ENCODE data around the gene TMEM52. TPM values are rescaled to one million over a fixed set of nuclear protein-coding genes. Genes with fewer than 3 reads are reported as not detected.

The TMEM52 gene
- total and polyA plus RNA-seq, 9 of the 15 experiments (the other 6 are each of a cell fraction or from before 2014, with no cell fraction given), result 0.37 to 22.5 (median 6.8) TPM

DNA sequence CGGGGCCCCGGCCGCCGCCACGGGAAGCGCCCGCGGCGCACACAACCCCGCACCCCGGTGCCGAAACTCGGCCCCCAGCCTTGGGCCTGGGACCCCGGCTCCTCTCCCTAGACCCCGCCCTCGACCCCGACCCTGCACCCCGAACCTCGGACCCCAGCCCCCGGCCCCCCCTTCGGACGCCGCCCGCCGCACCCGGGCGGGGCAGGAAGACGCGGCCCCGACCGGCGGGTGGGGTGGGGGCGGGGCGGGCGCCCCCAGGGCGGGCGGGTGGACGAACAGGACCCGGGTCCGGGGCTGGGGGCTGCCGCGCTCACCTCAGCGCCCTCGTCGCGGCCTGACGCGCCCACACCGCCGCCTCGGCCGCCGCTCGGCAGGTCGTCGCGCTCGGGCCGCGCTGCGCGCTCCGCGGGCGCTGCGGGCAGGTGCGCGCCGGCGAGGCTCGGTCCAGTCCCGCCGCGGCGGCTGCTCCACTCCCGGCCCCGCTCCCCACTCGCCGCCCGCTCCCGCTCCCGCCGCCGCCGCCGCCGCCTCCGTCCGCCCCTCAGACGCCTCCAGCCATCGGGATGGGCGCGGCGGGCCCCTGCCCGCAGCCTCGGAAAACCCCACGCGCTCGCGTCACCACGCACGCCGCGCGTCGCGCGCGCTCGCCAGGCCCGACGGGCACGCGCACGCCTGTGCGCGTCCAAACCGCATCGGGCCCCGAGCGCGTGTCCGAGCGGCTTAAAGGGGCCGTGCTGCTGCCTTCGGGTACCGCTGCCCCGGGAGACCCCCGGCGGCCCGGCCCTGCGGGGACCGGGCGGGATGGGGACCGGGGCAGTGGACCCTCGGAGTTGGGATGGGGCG is 28.4 kb downstream of the TMEM52 start, which contains the start of gene GNB1 (continued):
- peak; percentile 69 for TF ChIP-seq TBP (optimal IDR thresholded peaks at IDR 0.05; ENCODE audit: low read depth, low read length)
- TF ChIP-seq BRD4 (IDR thresholded peaks at IDR 0.05), result no peak
- TF ChIP-seq SOX6 (IDR thresholded peaks at IDR 0.05), result peak; percentile 24; the same call in 1 of the 2 replicates
- peak; percentile 85; the same call in 1 of the 2 replicates for TF ChIP-seq FOXJ2 (tag; IDR thresholded peaks at IDR 0.05)
- 0 out of 2 replicates have a peak, but pooled peaks have one; percentile 11 for TF ChIP-seq ATF1 (CRISPR knock-in tag; IDR thresholded peaks at IDR 0.05)
- TF ChIP-seq ATF1 (tag; IDR thresholded peaks at IDR 0.05), result peak; percentile 92
- TF ChIP-seq, protein P1, sequence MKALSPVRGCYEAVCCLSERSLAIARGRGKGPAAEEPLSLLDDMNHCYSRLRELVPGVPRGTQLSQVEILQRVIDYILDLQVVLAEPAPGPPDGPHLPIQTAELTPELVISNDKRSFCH (CRISPR knock-in tag; IDR thresholded peaks at IDR 0.05), result no peak
- TF ChIP-seq, protein P1 (tag; IDR thresholded peaks at IDR 0.05), result peak; percentile 65; the same call in 1 of the 2 replicates
- TF ChIP-seq YY1 (IDR thresholded peaks at IDR 0.05; ENCODE audit: borderline replicate concordance in 1 of 3, control insufficient read depth in 1 of 3, extremely low read depth in 1 of 3, insufficient read depth in 3 of 3, insufficient read length in 1 of 3, insufficient replicate concordance in 2 of 3, low read depth in 1 of 3, low read length in 2 of 3), result peak; percentile 18 to 87 (median 83)
- peak; percentile 72 for TF ChIP-seq JUND (IDR thresholded peaks at IDR 0.05; ENCODE audit: borderline replicate concordance, low read depth, low read length)
- TF ChIP-seq JUND (tag; IDR thresholded peaks at IDR 0.05; ENCODE audit: borderline replicate concordance, low read depth, low read length), result no peak; the same call in 2 of the 3 replicates
- TF ChIP-seq POLR2B (IDR thresholded peaks at IDR 0.05; ENCODE audit: low read depth, partially characterized antibody), result no peak
- 0 out of 2 replicates have a peak, but pooled peaks have one; percentile 20 for TF ChIP-seq ZKSCAN1 (IDR thresholded peaks at IDR 0.05; ENCODE audit: low read depth, low read length)
- TF ChIP-seq KLF6 (CRISPR knock-in tag; IDR thresholded peaks at IDR 0.05; ENCODE audit: borderline replicate concordance), result 0 out of 2 replicates have a peak, but pooled peaks have one; percentile 54
- TF ChIP-seq, protein P2, sequence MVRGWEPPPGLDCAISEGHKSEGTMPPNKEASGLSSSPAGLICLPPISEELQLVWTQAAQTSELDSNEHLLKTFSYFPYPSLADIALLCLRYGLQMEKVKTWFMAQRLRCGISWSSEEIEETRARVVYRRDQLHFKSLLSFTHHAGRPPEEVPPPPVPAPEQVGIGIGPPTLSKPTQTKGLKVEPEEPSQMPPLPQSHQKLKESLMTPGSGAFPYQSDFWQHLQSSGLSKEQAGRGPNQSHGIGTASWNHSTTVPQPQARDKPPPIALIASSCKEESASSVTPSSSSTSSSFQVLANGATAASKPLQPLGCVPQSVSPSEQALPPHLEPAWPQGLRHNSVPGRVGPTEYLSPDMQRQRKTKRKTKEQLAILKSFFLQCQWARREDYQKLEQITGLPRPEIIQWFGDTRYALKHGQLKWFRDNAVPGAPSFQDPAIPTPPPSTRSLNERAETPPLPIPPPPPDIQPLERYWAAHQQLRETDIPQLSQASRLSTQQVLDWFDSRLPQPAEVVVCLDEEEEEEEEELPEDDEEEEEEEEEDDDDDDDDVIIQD (CRISPR knock-in tag; IDR thresholded peaks at IDR 0.05), result no peak
- TF ChIP-seq DMBX1 (CRISPR knock-in tag; IDR thresholded peaks at IDR 0.05; ENCODE audit: borderline replicate concordance), result peak; percentile 94
- TF ChIP-seq, protein P3, sequence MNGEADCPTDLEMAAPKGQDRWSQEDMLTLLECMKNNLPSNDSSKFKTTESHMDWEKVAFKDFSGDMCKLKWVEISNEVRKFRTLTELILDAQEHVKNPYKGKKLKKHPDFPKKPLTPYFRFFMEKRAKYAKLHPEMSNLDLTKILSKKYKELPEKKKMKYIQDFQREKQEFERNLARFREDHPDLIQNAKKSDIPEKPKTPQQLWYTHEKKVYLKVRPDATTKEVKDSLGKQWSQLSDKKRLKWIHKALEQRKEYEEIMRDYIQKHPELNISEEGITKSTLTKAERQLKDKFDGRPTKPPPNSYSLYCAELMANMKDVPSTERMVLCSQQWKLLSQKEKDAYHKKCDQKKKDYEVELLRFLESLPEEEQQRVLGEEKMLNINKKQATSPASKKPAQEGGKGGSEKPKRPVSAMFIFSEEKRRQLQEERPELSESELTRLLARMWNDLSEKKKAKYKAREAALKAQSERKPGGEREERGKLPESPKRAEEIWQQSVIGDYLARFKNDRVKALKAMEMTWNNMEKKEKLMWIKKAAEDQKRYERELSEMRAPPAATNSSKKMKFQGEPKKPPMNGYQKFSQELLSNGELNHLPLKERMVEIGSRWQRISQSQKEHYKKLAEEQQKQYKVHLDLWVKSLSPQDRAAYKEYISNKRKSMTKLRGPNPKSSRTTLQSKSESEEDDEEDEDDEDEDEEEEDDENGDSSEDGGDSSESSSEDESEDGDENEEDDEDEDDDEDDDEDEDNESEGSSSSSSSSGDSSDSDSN (IDR thresholded peaks at IDR 0.05; ENCODE audit: borderline replicate concordance in 1 of 2, low read depth in 2 of 2, low read length in 2 of 2), result peak in 1 of 2 experiments; percentile 42; a peak in 1 of 4 replicates
- TF ChIP-seq, protein P4, sequence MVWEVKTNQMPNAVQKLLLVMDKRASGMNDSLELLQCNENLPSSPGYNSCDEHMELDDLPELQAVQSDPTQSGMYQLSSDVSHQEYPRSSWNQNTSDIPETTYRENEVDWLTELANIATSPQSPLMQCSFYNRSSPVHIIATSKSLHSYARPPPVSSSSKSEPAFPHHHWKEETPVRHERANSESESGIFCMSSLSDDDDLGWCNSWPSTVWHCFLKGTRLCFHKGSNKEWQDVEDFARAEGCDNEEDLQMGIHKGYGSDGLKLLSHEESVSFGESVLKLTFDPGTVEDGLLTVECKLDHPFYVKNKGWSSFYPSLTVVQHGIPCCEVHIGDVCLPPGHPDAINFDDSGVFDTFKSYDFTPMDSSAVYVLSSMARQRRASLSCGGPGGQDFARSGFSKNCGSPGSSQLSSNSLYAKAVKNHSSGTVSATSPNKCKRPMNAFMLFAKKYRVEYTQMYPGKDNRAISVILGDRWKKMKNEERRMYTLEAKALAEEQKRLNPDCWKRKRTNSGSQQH (CRISPR knock-in tag; IDR thresholded peaks at IDR 0.05), result no peak
- TF ChIP-seq POLR2H (tag; IDR thresholded peaks at IDR 0.05; ENCODE audit: low read depth), result no peak

Data from K562 (cell line).